GM18868 (cell line): ENCODE results near the gene RPL39L.
"Not testable (repeated sequence)": the region's sequence is repeated elsewhere in the genome, so short reads cannot be mapped to it uniquely, and the experiment has no call there.

Experiments
- ATAC-seq: cut with Tn5 transposase; IDR thresholded peaks from one replicate; pipeline ENCODE4 v1.9.1; 2021; ENCODE audit warnings: mild to moderate bottlenecking, moderate library complexity; ENCODE audit not compliant: unreplicated experiment

The RPL39L gene

GRCh38 chr3:187145149-187145895 lies 6.0 kb upstream of the RPL39L start:
- no peak for ATAC-seq

- no peak for ATAC-seq
These were observed 578 bp upstream of the RPL39L start for GRCh38 chr3:187139895-187140253.

DNA sequence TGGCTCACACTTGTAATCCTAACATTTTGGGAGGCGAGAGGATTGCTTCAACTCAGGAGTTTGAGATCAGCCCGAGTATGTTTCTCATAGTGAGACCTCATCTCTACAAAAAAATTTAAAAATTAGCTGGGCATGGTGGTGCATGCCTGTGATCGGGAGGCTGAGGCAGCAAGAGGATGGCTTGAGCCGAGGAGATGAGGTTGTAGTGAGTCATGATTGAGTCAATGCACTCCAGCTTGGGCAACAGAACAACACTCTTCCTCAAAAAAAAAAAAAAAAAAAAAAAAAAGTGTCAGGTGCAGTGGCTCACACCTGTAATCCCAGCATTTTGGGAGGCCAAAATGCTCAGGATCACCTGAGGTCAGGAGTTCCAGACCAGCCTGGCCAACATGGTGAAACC lies 2.4 kb downstream of the RPL39L start:
- no peak for ATAC-seq

DNA sequence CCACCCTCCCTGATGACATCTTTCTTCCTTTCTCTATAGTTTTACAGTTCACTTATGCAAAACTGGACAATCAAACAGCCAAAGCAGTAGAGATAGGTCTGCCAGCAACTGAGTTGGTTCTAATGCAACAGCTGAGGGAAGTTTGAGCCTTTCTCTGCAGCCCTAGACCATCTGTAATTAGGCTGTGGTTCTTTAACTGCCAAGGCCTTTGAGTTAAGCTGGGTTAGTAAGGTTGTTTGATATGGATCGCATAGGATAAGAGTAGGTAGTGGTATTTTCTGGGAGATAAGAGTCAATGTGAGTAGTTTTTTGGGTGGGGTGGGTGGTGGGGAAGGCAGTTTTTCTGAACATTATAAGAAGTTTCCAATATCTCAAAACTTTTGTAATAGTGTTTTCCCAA lies 3.0 kb downstream of the RPL39L start:
- ATAC-seq = no peak

DNA sequence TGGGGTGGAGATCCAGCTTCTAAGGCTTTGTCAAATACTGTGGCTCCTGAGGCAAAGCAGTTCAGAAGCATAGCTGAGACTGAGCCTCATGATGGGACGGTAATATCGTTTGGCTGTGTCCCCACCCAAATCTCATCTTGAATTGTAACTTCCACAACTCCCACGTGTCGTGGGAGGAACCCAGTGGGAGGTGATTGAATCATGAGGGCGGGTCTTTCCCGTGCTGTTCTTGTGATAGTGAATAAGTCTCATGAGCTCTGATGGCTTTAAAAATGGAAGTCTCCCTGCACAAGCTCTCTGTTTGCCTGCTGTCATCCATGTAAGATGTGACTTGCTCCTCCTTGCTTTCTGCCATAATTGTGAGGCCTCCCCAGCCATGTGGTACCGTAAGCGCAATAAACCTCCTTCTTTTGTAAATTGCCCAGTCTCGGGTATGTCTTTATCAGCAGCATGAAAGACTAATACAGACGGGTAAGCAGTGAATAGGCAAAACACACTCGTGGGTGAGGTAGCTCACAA lies 4.1 kb downstream of the RPL39L start:
- not testable (repeated sequence) for ATAC-seq

DNA sequence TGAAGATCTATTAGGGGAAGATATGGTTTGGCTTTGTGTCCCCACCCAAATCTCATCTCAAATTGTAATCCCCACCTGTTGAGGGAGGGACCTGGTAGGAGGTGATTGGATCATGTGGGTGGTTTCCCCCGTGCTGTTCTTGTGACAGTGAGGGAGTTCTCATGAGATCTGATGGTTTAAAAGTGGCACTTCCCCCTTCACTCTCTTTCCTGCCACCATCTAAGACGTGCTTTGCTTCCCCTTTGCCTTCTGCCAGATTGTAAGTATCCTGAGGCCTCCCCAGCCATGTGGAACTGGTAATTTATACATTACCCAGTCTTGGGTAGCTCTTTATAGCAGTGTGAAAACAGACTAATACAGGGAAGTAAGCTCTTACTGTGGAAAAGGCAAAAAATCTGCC lies 6.1 kb downstream of the RPL39L start:
- not testable (repeated sequence) for ATAC-seq

- ATAC-seq = no peak
These were observed 6.6 kb downstream of the RPL39L start for GRCh38 chr3:187132666-187133065.

DNA sequence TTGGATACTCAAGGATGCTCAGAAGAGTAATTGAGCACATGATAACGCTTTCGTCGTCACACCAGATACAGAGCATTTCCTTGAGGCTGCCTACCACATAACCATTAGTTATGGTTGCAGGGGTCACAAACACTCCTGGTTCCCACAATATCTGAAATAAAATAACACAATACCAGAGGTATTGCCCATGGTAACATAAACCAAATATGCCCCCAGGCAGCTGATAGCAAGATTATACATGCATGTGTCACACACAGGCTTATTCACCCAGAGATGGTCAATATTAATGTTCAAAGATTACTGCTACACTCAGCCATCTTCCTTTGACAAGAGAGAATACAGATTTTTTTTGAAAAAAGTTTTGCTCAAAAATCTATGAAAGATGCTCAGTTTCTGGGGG lies 7.3 kb downstream of the RPL39L start:
- no peak for ATAC-seq

GRCh38 chr3:187130346-187131066 lies 8.8 kb downstream of the RPL39L start:
- peak; percentile 93 for ATAC-seq

DNA sequence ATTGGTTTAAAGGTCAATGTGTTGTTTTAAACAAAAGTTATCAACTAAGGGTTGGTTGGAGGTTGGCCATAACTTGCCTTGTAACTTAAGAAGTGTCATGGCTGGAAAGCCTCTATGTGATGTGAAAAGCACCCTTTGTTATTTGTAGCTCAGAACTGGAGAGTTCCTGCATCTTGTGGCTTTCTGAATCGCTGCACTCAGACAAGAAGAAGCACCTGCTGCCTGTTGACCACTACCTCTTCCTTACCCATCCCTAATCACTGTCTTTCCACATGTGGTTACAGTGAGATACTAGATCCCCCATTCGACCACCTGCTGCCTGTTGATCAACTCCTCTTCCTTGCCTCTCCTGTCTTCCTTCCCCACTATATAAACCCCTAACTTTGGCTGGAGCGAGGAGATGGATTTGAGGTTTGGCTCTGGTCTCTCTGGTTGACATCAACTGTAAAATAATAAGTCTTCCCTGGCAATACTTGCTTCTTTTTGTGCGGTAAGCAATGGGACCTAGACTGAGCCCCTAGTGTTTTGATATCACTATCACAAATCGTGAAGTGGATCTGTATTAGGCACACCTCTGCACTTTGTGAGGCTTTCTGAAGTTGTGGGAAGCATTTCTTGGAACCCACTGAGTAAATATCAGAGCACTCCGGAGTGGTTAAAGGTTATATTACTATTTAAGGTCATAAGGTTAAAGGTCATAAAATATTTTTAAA lies 13.8 kb downstream of the RPL39L start:
- peak; percentile 88 for ATAC-seq

DNA sequence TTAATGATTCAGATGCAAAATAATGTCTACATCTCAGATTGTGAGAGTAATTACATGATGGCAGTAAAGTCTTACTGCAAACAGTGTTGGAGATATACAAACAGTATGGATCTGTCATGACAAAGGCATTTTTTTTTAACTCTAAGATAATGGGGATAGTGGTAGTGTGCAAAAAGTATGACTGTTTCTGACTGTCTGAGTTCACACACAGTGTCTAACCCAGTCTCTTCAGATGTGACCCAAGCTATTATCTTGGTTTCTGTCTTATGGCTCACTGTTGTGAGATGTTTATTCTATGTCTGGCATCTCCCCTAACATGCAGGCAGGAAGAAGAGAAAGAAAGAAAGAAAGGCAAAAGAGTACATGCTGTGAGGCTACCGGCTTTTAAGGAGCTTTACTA lies 17.0 kb downstream of the RPL39L start:
- ATAC-seq = no peak

DNA sequence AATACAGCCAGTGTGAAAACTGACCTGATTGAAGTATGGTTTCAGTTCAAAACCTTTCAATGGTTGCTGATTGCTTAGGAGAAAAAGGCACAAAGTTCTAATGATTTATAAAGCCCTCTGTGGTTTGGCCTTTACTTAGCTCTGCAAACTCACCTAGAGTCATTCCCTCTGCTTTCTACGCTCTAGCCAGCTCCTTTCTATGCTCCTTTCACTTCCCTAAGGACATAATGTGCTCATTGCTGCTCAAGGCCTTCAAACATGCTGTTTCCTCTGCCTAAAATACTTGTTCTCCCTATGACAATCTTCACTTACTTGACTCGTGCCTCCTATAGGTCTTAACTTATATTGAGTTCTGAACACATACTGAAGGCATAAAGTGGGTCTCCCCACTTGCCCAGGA lies 19.0 kb downstream of the RPL39L start:
- no peak for ATAC-seq

GRCh38 chr3:187114511-187114910 lies 24.8 kb downstream of the RPL39L start:
- no peak for ATAC-seq

GRCh38 chr3:187112934-187113793 lies 26.1 kb downstream of the RPL39L start:
- ATAC-seq = no peak

DNA sequence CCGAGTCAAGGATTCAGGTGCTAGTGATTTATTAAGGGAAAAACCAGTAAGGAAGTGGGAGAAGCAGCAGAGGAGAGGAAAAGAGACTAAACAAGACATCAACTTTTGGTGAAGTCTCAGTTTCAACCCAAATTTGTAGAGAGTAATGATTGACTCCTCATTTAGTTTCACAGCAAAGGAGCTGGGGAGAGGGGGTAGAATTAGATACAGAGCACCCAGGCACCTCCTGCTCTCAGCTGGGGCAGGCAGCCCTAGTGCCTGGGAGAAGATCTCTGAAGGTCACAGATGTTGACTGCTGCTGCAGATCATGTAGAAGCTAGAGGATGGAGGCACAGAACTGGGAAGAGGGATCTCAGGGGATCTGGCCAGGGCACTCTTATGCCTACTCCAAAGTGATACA lies 29.1 kb downstream of the RPL39L start:
- ATAC-seq = no peak

DNA sequence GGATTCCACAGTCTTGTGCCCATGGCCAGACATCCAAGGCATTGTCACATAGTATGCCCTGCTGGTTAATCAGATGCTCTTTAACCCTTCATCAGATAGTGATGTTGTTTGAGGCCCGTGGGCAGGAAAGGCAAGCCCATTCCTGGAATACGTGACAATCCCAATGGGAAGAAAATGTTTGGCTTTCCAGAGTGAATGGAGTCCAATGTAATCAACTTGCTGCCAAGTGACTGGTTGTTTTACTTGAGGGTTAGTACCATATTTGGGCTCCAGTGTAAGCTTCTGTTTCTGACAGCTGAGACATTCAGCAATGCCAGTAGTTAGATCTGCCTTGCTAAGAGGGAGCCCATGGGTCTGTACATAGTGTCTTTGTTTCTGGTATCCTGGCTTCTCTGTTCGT lies 31.3 kb downstream of the RPL39L start:
- no peak for ATAC-seq

DNA sequence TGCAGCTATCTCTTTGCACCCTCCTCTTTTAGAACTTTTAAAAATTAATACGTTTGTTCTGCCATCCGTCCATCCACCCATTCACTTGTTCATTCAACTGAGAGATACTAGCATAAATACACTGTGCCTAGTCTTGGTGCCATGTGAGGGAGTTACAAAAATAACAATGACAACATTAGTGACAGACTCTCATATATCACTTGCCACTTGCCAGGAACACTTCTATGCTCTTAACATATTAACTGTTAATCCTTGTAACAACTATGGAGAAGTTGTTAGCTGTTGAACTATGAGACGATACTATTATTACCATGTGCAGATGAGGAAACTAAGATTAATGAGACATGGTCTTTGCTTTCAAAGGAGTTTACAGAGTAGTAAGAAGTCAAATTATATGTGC lies 33.6 kb downstream of the RPL39L start:
- no peak for ATAC-seq

- ATAC-seq = no peak
These were observed 34.4 kb downstream of the RPL39L start for GRCh38 chr3:187104933-187105332.

DNA sequence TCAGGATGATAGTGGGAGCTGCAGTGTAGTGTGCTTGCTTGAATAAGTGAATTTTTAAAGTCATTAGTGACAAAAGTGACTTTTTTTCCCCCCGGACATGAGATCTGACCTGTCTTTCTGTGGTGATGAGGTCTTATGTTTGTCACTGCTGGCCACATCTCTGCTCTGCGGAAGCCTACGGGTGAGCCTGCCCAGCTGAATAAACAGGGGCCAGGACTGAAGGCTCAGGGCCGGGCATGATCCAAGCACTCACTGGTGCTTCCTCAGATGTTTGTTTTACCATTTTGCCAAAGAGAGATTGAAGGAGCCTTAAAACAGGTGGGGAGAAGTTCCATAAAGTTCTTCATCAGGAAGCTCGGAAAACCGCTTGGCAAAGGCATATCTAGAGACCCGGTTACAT lies 35.0 kb downstream of the RPL39L start:
- no peak for ATAC-seq

- ATAC-seq = no peak
These were observed 36.0 kb downstream of the RPL39L start for GRCh38 chr3:187103251-187103650.
